ES-I3 (cell line): ENCODE data around the gene ACAP1.
"Not testable (repeated sequence)": the region's sequence is repeated elsewhere in the genome, so short reads cannot be mapped to it uniquely, and the experiment has no call there.

Experiments
- H3K36me3 ChIP-seq: 2 replicates; pipeline ENCODE4 v1.6.1; 2013; ENCODE audit warnings: mild to moderate bottlenecking, low read length, control low read depth, moderate library complexity; ENCODE audit not compliant: insufficient read depth
- H3K4me1 ChIP-seq: 2 replicates; pipeline ENCODE4 v1.6.1; 2013; ENCODE audit warnings: mild to moderate bottlenecking, control low read depth, low read length; ENCODE audit not compliant: insufficient read depth
- H3K9ac ChIP-seq: 2 replicates; pipeline ENCODE4 v1.6.1; 2013; ENCODE audit warnings: low read depth, mild to moderate bottlenecking, low read length, moderate library complexity
- H3K9me3 ChIP-seq: 2 replicates; pipeline ENCODE4 v1.6.1; 2013; ENCODE audit warnings: mild to moderate bottlenecking, low read length, moderate library complexity; ENCODE audit not compliant: control insufficient read depth, insufficient read depth

The ACAP1 gene

DNA sequence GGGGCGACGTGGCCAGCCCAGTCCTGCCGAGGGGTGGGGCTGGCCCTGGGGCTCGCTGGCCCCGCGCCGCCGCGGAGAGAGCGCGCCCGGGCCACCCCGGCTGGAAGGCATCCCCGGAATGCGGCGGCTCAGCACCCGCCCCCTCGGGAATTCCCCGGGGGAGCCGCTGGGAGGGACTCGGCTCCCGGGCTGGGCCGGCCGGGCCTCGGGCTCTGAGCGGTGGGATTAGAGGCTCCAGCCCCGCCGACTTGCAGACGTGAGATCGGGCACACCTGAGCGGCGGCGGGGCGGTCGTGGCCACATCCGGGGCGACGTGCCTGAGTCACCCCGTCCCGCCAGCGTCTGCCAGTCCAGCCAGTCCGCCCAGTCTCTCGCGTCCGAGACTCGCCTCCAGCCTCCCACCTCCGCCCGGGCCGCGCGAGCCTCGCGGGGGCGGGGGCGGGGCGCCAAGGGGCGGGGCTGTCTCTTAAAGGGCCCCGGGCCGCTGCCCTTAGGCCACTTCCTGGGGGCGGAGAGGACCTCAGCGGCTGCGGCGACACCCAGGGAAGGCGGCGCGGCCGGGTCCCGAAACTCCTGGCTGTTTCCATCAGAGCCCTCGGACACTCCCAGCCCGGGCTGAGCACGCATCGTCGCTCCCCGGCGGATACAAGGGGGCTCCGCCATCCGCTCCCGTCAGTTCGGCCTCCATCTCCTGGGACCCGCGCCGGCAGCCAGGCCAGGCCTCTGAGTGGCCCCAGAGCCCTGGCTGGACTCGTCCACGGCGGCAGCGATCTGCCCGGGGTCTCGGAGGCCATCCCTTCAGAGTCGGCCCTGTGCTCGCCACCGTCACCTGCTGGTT, 15.6 kb downstream of the ACAP1 start, which contains the start of gene KCTD11:
TSS of gene KCTD11 (plus strand) at position 498 of the 838 bp plus-strand sequence.
- H3K9ac ChIP-seq = peak within 1 kb of the TSS; percentile 86
- H3K36me3 ChIP-seq = no peaks in the 10 kb centered on the region
- peaks cover 3% of the 10 kb centered on the region; the same call in 1 of the 2 replicates for H3K4me1 ChIP-seq
- H3K9me3 ChIP-seq = no peaks in the 10 kb centered on the region

DNA sequence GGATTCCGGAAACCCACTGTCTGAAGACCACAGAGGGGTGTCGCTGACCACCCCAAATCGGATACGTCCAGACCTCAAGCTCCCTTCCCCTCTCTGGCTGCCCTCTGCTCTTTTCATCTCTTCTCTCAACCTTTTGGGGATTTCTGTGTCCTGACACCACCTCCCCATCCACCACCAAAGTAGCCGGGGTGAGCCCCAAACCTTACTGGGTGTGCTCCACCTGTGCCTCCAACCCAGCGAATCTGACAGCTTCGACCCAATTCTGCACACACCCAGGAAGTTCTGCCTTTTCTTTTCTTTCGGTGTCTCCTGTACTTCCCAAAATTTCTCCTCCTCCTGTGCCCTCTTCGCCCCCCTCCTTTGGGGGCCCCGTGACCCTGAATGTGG, 16.2 kb downstream of the ACAP1 start:
- Histone ChIP-seq H3K36me3 (no peaks in the 10 kb centered on the region), H3K9me3 (no peaks in the 10 kb centered on the region), H3K9ac (peak overlapping the region; percentile 86), H3K4me1 (peaks cover 3% of the 10 kb centered on the region; the same call in 1 of the 2 replicates)

DNA sequence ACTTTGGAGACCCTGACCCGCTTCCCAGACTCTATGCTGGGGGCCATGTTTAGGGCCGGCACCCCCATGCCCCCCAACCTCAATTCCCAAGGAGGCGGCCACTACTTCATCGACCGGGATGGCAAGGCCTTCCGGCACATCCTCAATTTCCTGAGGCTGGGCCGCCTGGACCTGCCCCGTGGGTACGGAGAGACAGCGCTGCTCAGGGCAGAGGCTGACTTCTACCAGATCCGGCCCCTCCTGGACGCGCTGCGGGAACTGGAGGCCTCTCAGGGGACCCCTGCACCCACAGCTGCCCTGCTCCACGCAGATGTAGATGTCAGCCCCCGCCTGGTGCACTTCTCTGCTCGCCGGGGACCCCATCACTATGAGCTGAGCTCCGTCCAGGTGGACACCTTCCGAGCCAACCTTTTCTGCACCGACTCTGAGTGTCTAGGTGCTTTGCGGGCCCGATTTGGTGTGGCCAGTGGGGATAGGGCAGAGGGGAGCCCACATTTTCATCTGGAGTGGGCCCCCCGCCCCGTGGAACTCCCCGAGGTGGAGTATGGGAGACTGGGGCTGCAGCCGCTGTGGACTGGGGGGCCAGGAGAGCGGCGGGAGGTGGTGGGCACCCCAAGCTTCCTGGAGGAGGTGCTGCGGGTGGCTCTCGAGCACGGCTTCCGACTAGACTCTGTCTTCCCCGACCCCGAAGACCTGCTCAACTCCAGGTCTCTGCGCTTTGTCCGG, 16.7 kb downstream of the ACAP1 start:
- H3K4me1 ChIP-seq = peaks cover 3% of the 10 kb centered on the region; the same call in 1 of the 2 replicates
- no peaks in the 10 kb centered on the region for H3K36me3 ChIP-seq
- no peak overlapping the region for H3K9ac ChIP-seq
- no peaks in the 10 kb centered on the region for H3K9me3 ChIP-seq

DNA sequence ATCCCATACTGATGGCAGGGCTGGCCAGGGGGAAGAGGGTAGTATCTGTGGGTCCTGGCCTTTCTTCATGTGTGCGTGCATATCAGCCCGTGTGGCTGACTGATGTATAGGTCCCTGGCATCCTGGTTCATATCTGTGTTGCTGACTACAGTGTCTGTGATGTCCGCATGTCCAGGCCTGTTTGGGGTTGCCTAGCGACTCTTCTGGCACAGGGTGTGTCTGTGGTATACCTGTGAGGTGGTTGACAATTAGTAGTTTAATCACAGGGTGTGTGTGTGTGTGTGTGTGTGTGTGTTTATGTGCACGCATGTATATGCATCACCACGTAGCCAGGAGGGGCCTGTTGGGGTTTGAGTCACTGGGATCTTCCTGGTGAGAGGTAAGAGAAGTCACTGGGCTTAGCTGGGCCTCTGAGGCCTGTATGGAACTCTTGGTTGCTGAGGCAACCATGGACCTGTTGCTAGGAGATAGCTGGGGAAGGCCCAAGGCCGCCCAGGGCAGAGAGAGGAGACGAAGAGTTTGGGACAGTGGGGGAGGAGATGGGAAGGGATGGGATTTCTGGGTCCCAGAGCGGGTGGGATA, 18.0 kb downstream of the ACAP1 start:
- H3K9ac ChIP-seq = no peak overlapping the region
- H3K9me3 ChIP-seq = no peaks in the 10 kb centered on the region
- peaks cover 3% of the 10 kb centered on the region; the same call in 1 of the 2 replicates for H3K4me1 ChIP-seq
- no peaks in the 10 kb centered on the region for H3K36me3 ChIP-seq

DNA sequence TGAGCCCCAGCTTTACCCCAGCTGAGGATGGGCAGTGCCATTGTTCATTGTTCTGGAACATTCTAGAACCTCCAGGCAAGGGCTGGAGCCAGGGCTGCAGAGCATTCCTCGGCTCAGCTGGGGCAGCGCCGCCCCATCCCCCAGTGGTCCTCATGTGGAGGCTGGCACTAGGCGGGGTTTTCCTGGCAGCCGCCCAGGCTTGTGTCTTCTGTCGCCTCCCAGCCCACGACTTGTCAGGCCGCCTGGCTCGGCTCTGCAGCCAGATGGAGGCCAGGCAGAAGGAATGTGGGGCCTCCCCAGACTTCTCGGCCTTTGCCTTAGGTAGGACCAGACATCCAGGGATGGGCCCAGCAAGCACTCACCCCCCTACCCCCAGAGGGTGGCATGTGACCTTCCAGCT, 18.7 kb downstream of the ACAP1 start, which contains the start of gene TMEM95:
TSS of gene TMEM95 (plus strand) at position 104 of the 400 bp plus-strand sequence. CDS start at position 153, 49 bp downstream.
- Histone ChIP-seq H3K4me1 (no peaks in the 10 kb centered on the region; the same call in 1 of the 2 replicates), H3K36me3 (no peaks in the 10 kb centered on the region), H3K9ac (no peak within 1 kb of the TSS)

DNA sequence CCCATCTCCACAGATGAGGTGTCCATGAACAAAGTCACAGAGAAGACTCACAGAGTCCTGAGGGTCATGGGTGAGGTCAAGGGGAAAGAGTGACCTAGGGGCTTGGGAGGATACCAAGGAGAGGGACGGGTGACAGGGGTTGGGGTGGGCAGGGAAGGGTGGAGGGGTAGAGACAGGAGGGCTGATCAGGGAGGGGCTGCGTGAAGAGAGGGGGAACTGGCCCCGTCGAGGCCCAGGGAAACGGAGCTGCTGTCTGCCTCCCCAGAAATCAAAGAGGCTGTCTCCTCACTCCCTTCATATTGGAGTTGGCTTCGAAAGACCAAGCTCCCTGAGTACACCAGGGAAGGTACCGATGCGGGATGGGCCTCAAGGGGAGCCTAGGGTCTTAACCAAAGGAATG, 19.2 kb downstream of the ACAP1 start:
- no peaks in the 10 kb centered on the region for H3K36me3 ChIP-seq
- no peaks in the 10 kb centered on the region for H3K9me3 ChIP-seq
- H3K4me1 ChIP-seq = no peaks in the 10 kb centered on the region; the same call in 1 of the 2 replicates
- no peak overlapping the region for H3K9ac ChIP-seq

More for the DNA sequence above, 18.7 kb downstream of the ACAP1 start, which contains the start of gene TMEM95:
- H3K9me3 ChIP-seq = no peaks in the 10 kb centered on the region

DNA sequence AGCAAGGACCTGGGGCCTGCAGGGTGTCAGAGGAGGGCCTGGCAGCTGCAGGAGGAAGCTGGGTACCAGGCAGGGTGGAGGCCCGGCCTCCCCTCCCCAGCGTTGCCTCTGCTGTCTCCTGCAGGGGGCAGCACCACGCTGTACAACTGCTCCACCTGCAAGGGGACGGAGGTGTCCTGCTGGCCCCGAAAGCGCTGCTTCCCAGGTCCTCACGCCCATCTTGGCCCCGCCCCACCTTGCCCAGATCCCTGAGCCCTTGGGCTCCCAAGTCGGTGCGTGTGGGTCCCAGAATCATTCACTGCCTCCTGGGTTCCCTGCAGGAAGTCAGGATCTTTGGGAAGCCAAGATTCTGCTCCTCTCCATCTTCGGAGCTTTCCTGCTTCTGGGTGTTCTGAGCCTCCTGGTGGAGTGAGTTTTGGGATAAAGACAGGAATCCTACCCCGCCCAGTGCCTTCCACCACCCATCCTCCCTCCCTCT, 19.8 kb downstream of the ACAP1 start:
- H3K36me3 ChIP-seq = no peaks in the 10 kb centered on the region
- no peaks in the 10 kb centered on the region; the same call in 1 of the 2 replicates for H3K4me1 ChIP-seq
- peak overlapping the region; percentile 7; the same call in 1 of the 2 replicates for H3K9ac ChIP-seq
- H3K9me3 ChIP-seq = no peaks in the 10 kb centered on the region

DNA sequence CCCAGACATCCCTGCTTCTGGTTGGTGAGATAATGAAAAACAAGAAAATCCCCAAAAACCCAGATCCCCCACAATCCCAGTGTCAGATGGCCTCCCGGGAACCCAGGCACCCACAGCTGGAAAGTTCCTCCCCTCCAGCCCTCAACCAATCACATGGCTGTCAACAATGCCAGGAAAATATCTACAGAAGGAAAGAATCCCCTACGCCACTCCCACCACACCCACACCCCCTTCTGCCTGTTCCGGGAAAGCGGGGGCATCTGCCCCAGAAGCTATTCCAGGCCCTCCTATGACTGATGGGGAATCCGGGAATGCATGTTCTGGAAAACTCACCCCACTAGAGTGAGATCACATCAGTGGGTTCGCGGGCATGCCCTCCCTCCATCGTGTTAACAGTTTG, 20.4 kb downstream of the ACAP1 start:
- H3K4me1 ChIP-seq = no peaks in the 10 kb centered on the region; the same call in 1 of the 2 replicates
- no peak overlapping the region for H3K9ac ChIP-seq
- H3K36me3 ChIP-seq = no peaks in the 10 kb centered on the region
- H3K9me3 ChIP-seq = no peaks in the 10 kb centered on the region

DNA sequence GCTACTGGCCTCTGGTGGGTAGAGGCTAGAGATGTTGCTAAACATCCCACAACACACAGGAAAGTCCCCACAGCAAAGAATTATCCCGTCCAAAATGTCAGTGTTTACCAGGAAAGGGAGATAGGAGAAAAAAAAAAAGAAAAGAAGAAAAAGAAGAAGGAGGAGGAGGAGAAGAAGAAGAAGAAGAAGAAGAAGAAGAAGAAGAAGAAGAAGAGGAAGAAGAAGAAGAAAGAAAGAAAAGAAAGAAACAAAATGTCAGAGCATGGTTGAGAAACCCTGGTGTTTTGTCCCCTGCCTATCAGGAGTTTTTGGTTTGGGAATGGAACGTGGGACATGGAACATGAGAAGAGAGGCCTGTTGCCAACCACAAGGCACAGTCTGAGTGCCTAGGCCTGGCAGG, 21.1 kb downstream of the ACAP1 start:
- no peaks in the 10 kb centered on the region for H3K9me3 ChIP-seq
- H3K4me1 ChIP-seq = no peaks in the 10 kb centered on the region; the same call in 1 of the 2 replicates
- no peaks in the 10 kb centered on the region for H3K36me3 ChIP-seq
- H3K9ac ChIP-seq = no peak overlapping the region

DNA sequence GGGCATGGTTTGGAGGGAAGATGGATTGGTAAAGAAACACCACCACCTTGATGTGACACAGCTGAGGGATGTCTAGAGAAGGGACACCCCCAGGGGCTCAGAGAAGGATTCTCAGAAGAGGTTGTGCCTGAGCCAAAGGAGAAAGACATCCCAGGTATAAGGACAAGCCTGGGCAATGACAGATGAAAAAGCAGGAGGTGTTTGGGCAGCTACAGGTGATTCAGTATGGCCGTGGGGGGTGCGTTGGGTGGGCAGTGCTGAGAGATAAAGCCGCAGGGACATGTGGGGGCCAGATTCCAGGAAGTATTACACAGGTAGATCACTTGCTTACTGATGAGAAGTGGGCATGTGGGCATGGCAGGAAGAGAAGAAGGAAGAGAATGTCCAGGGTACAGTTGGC, 25.6 kb downstream of the ACAP1 start:
- H3K9ac ChIP-seq = no peak overlapping the region

DNA sequence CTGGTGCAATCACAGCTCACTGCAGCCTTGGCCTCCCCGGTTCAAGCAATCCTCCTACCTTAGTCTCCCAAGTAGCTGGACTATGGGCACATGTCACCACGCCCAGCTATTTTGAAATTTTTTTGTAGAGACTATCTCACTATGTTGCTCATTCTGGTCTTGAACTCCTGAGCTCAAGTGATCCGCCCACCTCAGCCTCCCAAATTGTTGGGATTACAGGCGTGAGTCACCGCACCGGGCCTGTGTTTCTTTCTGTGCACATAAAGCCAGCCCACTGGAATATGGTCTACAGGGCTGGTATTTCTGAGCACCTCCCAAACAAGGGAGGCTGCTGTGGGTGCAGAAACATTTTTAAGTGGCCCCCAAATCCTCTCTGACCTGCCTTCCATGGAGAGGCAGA, 27.0 kb downstream of the ACAP1 start:
- H3K36me3 ChIP-seq = no peaks in the 10 kb centered on the region
- H3K9me3 ChIP-seq = no peaks in the 10 kb centered on the region
- peaks cover 5% of the 10 kb centered on the region for H3K4me1 ChIP-seq
- H3K9ac ChIP-seq = no peak overlapping the region

More for the DNA sequence above, 25.6 kb downstream of the ACAP1 start:
- Histone ChIP-seq H3K9me3 (no peaks in the 10 kb centered on the region), H3K36me3 (no peaks in the 10 kb centered on the region), H3K4me1 (no peaks in the 10 kb centered on the region; the same call in 1 of the 2 replicates)

DNA sequence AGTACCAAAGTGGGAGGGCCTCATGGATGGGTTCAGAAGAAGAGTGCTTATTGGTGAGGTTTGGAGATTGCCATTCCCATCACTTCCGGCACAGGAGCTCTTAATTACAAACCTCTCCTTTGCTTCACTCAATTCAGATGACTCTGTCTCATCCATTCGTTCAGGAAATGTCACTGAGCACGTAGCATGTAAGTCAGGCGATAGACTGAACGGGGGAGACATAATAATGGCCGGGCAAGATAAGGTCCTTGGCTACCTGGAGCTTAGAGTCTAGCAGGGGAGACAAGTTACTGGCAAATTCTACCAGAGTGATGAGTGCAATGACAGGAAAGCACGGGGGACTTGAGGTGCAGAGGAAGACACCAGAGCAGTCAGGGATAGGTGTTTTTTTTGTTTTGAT, 29.6 kb downstream of the ACAP1 start:
- not testable (repeated sequence) for H3K9ac ChIP-seq, H3K36me3 ChIP-seq, H3K9me3 ChIP-seq, H3K4me1 ChIP-seq

DNA sequence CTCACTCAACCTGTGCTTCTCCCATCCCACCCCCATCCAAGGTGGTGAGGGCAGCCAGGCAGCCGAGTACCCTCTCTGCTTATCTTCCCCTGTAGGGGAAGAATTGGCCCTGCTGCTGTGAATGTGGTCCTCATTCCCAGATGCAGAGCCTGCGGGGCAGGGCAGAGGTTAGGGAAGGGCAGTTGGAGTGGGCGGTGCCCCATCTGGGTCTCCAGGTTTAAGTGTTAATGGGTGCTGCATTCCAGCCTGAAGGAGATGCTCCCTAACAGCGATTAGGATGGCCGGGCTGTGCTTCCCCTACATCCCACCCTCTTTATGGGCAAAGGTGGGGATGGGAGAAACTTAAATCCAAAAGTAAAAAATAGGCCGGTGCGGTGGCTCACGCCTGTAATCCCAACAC, 30.8 kb downstream of the ACAP1 start:
- no peaks in the 10 kb centered on the region for H3K9me3 ChIP-seq
- H3K4me1 ChIP-seq = peaks cover 7% of the 10 kb centered on the region
- H3K9ac ChIP-seq = no peak overlapping the region

DNA sequence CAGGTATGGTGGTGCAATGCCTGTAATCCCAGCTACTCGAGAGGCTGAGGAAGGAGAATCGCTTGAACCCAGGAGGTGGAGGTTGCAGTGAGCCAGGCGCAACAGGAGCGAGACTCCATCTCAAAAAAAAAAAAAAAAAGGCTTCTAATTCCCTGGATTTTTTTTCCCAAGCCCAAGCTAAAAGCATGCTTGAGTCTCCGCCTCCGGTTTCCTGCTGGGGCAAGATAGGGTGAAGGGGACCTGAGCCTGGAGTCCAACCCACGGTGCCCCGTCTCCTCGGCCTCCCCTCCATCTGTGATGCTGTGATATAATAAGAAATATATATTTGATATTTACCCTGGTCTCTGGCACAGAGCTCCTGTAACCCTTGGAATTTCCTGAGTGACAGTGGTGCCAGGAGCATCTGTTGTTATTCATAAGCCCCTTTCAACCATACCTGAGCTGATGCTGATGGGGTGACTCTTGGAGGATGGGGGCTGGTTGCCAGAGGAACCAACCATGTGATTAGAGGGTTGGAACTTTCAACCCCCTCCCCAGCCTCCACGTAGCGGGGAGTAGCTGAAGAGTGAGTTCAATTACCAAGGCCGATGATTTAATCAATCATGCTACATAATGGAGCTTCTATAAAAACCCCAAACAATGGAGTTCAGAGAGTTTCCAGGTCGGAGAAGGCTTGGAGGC, 31.7 kb downstream of the ACAP1 start:
- H3K9ac ChIP-seq = no peak overlapping the region
- H3K4me1 ChIP-seq = peaks cover 7% of the 10 kb centered on the region
- no peaks in the 10 kb centered on the region for H3K36me3 ChIP-seq
- H3K9me3 ChIP-seq = no peaks in the 10 kb centered on the region

More for the DNA sequence above, 30.8 kb downstream of the ACAP1 start:
- H3K36me3 ChIP-seq = no peaks in the 10 kb centered on the region
